C4-2B (cell line): Measurements from ENCODE around the gene RTP2.

Source experiments
- CTCF ChIP-seq: fragments of 450-650 bp; conservative IDR thresholded peaks from 2 replicates; pipeline ENCODE4 v1.5.1; 2017; ENCODE audit warnings: mild to moderate bottlenecking
- ZFX ChIP-seq: fragments of 450-650 bp; IDR thresholded peaks from 2 replicates; pipeline ENCODE4 v1.6.1; 2017

GRCh38 chr3:187693431-187693830 lies 8.9 kb downstream of the RTP2 start:
- no peak for TF ChIP-seq CTCF
- no peak for TF ChIP-seq ZFX
